T-helper 22 cell (primary cell): ENCODE measurements around the gene PLA2G4A.

ENCODE experiments used
- DNase-seq: peaks from one replicate; pipeline ENCODE4 v3.0.0-alpha.2; 2020; ENCODE audit warnings: low read depth

The PLA2G4A gene

DNA sequence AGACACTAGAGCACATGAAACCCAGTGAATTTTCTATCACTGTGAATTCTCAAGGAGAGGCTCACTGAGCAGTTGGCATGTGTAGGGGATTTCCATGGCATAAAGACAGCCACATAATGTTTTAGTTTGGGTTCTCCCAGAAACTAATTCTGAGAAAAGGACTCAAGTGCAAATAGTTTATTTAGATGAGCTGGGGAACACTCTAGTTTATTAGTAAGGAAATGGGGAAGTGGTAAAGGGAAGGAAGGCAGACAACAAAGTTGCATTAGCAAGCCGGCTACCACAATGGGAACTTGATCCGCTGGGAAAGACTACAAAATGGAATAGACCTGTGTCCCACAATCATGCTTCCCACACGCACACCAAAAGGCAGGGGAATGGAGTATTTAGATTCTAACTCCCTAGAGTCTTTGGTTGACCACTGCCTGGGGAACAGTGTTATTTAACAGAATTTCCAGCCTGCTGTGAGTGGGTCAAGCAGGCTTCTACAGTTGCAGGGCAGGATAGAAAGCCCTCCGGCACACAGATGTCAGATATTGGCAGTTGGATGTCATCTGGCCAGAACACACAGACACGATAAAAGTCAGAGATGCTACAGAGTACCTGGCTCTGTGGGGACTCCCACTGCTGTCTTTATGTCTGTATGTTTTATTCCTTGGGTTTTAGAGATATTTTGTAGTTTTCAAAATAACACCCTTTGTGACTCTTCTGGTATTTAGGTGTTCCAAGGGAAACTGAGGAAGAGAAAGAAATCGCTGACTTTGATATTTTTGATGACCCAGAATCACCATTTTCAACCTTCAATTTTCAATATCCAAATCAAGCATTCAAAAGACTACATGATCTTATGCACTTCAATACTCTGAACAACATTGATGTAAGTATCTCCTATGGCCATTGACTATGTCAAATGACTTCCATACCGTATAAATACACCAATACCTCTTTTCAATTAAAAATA lies 150.1 kb downstream of the PLA2G4A start:
- DNase-seq, result no peak

DNA sequence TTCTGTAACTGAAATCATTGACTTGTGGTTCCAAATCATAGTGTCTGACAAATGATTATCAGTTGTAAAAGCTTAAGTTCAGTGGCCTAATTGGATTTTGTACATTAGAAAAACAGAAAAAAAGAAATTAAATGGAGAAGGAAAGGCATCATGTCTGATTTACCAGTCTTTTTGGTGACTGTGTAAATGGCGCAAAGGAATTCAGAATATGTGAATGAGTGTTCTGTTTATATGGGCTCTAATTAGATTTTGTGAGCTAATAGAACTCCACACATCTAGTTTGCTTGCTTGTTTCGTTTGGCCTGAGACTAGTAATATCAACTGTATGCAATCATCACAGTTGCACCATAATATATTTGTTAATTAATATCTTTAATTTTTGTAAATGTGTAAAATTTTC lies 151.7 kb downstream of the PLA2G4A start:
- no peak for DNase-seq

- DNase-seq, result no peak
Measured at GRCh38 chr1:186982116-186982515, 153.4 kb downstream of the PLA2G4A start.

GRCh38 chr1:186983327-186983726 lies 154.6 kb downstream of the PLA2G4A start:
- DNase-seq, result no peak

- no peak for DNase-seq
Measured at GRCh38 chr1:186984959-186985358, 156.2 kb downstream of the PLA2G4A start.

DNA sequence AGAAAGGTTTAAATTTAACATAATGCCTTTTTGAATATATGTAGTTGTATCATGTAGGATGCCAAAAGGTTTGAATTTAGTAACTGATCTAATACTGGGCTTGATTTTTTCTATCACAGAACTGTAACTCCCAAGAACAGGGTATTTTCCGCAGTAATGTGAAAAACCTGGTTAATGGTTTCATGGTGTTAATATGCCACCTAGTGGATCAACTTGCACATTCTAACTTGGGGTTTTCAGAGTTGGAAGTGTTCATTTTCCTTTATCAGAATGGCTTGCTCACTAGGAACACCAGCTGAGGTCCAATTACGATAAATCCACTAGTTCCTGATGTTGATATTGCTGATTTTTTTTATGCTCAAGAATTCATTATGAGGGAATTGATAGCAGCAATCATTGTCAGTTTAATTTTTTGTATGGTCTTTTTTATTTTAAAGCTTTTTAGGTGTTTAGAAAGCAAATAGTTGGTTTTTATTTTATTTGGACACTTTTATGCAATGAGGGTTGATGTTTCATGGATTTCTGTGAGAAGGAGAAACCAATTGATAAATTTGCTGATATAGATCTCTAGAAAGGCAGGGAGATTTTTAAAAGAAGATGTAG lies 157.2 kb downstream of the PLA2G4A start:
- no peak for DNase-seq

DNA sequence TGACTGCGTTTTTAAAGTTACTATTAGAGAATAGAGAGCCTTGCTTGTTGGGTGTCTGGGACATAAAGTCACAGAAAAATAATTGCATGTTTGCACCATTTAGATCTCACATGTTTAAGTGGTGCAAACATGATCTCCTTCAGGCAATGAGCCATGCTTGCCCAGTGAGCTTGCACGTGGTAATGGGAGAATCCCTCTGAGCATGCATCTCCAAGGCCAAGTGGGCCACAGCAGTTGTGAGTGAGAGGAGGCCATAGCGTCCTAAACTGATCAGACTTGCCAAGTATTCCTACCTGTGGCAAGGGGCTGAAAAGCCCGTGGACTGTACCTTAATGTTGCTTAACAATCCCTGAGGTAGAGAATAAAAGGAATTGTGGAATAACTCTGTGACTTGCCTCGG lies 158.3 kb downstream of the PLA2G4A start:
- no peak for DNase-seq

GRCh38 chr1:186987769-186988168 lies 159.0 kb downstream of the PLA2G4A start:
- no peak for DNase-seq

- no peak for DNase-seq
Measured at GRCh38 chr1:186993996-186994395, 165.2 kb downstream of the PLA2G4A start.

- DNase-seq, result no peak
Measured at GRCh38 chr1:186994897-186995296, 166.1 kb downstream of the PLA2G4A start.

- DNase-seq, result no peak
Measured at GRCh38 chr1:186996816-186997215, 168.1 kb downstream of the PLA2G4A start.

- no peak for DNase-seq
Measured at GRCh38 chr1:186997877-186998276, 169.1 kb downstream of the PLA2G4A start.

- DNase-seq, result no peak
Measured at GRCh38 chr1:186999506-186999905, 170.8 kb downstream of the PLA2G4A start.

DNA sequence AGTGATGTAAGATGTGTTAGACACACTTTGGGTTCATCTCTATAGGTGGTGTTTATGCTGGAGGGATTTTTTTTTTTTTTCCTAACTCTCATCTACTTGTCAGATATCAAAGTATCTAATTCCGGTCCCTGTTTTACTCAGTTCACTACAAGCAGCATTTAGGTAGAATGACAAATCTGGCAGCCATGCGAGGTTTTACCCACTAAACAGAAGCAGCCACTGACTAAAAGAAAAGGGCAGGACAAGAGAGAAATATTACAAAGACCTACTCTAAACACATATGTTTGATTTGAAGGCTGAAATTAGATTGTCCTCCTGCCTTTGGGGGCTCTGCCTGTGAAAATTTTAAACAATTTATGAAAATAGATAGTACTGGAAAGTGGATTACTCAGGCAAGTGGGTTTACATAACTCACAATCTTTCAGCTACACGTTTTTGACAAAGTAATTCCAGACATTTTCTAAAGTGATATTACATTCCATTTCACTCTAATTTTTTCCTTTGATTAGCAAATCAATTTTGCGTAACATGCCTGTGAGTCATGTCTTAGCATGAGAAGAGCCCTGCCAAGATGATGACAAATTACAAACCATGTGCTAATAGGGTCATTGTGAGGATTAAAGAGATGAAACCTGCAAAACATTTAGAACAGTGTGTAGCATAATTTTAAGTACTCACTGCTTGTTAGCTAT lies 172.6 kb downstream of the PLA2G4A start:
- no peak for DNase-seq

- DNase-seq, result no peak
Measured at GRCh38 chr1:187003353-187003752, 174.6 kb downstream of the PLA2G4A start.

- DNase-seq, result no peak
Measured at GRCh38 chr1:187006896-187007295, 178.1 kb downstream of the PLA2G4A start.

DNA sequence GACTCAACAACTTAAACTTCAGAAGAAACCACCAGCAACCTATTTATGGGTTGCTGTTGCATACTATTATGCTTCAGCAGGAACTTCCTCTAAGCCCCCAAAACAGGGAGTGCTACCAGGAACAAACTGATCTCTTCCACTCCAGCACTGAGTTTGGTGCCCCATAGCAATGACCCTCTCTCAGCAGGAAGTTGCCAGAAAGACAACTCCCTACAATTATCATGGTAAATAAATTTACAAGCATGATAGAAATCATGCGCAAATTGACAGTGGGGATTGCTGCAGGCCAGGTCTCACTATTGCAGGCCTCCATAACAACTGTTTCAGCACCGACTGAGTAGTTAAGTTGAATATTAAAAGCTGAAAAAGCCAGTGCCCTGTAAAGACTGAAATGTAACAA lies 180.6 kb downstream of the PLA2G4A start:
- DNase-seq, result no peak

DNA sequence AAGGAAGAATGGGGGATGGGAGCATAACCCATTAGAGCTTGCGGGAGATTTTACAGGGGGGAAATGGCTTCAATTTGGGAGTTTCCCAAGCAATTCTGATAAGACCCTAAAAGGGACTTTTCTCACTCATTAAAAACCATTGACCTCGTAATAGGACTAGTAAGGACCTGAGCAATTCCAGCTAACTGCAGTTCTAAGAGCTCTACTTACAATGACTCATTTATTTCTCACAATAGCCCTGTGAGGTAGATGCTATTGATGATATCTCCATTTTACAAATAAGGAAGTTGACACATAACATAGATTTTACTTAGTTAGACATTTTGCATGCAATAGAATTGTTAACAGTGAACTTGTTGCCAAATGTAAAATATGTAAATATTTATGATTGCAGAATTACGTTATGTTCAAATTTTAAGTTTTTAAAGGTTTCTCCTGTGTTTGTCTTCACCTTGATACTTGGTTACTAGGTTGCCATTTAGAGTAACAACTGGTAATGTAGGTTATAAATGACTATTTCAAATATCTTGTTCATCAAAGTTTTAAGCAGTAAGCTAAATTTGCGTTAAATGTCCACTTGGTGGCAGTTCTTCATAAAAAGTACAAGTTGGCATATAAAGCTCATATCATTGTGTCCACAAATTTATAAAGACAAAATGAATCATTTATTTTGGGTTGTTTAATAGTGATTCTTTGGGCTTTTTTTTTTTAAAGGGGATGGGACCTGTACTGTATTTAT lies 182.0 kb downstream of the PLA2G4A start:
- DNase-seq, result no peak

- DNase-seq, result no peak
Measured at GRCh38 chr1:187013582-187014200, 184.9 kb downstream of the PLA2G4A start.

- no peak for DNase-seq
Measured at GRCh38 chr1:187018291-187018690, 189.5 kb downstream of the PLA2G4A start.

- DNase-seq, result no peak
Measured at GRCh38 chr1:187027253-187027652, 198.5 kb downstream of the PLA2G4A start.
